Liver (tissue), 9 donors: ENCODE measurements around the gene CTNS. TPM values are rescaled to one million over a fixed set of nuclear protein-coding genes. Genes with fewer than 3 reads are reported as not detected.

Source experiments
- DNase-seq: peaks from one replicate; pipeline ENCODE4 v3.0.0-alpha.2; 2017; ENCODE audit warnings: low spot score
- H3K27ac ChIP-seq, 2 donors: one replicate each; pipeline ENCODE4 v1.7.0; 2013; ENCODE audit warnings: inconsistent platforms in 2 of 2, low read length in 2 of 2, control low read depth in 1 of 2, low read depth in 1 of 2, mild to moderate bottlenecking in 1 of 2
- H3K27me3 ChIP-seq, 4 donors: one replicate each; pipeline versions ENCODE4 v1.6.1 to v1.7.0; 2013; ENCODE audit warnings: low read length in 3 of 4, inconsistent platforms in 1 of 4, mild to moderate bottlenecking in 1 of 4, moderate library complexity in 1 of 4; ENCODE audit not compliant: control insufficient read depth in 4 of 4, insufficient read depth in 4 of 4
- H3K36me3 ChIP-seq, 4 donors: one replicate each; pipeline versions ENCODE4 v1.6.1 to v1.7.0; 2013; ENCODE audit warnings: low read length in 3 of 4, mild to moderate bottlenecking in 3 of 4, low read depth in 1 of 4, moderate library complexity in 1 of 4; ENCODE audit not compliant: control insufficient read depth in 4 of 4, insufficient read depth in 3 of 4
- H3K4me1 ChIP-seq, 4 donors: one replicate each; pipeline versions ENCODE4 v1.6.1 to v1.7.0; 2013; ENCODE audit warnings: low read length in 3 of 4, mild to moderate bottlenecking in 3 of 4, moderate library complexity in 1 of 4; ENCODE audit not compliant: control insufficient read depth in 4 of 4, insufficient read depth in 4 of 4
- H3K4me3 ChIP-seq, 3 donors: one replicate each; pipeline versions ENCODE4 v1.6.1 to v1.7.0; 2013; ENCODE audit warnings: low read length in 3 of 3, control low read depth in 1 of 3, low read depth in 1 of 3, mild to moderate bottlenecking in 1 of 3
- H3K9ac ChIP-seq, 2 donors: one replicate each; pipeline ENCODE4 v1.7.0; 2013; ENCODE audit warnings: low read length in 2 of 2, mild to moderate bottlenecking in 2 of 2, moderate library complexity in 2 of 2, control low read depth in 1 of 2, low read depth in 1 of 2
- H3K9me3 ChIP-seq, 4 donors: one replicate each; pipeline versions ENCODE4 v1.6.1 to v1.7.0; 2013; ENCODE audit warnings: low read length in 3 of 4; ENCODE audit not compliant: control insufficient read depth in 4 of 4
- EGR1 ChIP-seq, 2 donors: IDR thresholded peaks; 2 replicates each; pipeline ENCODE4 v1.6.1; 2016 to 2018; ENCODE audit warnings: antibody characterized with exemption in 2 of 2, low read depth in 2 of 2
- FOXA1 ChIP-seq: IDR thresholded peaks from 2 replicates; pipeline ENCODE4 v1.6.1; 2016; ENCODE audit warnings: antibody characterized with exemption
- FOXA2 ChIP-seq: IDR thresholded peaks from 2 replicates; pipeline ENCODE4 v1.6.1; 2016; ENCODE audit warnings: antibody characterized with exemption
- GABPA ChIP-seq, 2 donors: IDR thresholded peaks in 1 of 2; conservative IDR thresholded peaks in 1 of 2; 2 replicates each; pipeline ENCODE4 v1.6.1; 2016; ENCODE audit warnings: antibody characterized with exemption in 2 of 2, mild to moderate bottlenecking in 1 of 2, moderate library complexity in 1 of 2
- HNF4A ChIP-seq, 2 donors: conservative IDR thresholded peaks; 2 replicates each; pipeline ENCODE4 v1.6.1; 2016; ENCODE audit warnings: antibody characterized with exemption in 2 of 2, mild to moderate bottlenecking in 2 of 2
- HNF4G ChIP-seq: IDR thresholded peaks from 2 replicates; pipeline ENCODE4 v1.6.1; 2016; ENCODE audit warnings: antibody characterized with exemption
- JUND ChIP-seq, 2 donors: IDR thresholded peaks; 2 replicates each; pipeline ENCODE4 v1.6.1; 2016; ENCODE audit warnings: antibody characterized with exemption in 2 of 2
- NR2F2 ChIP-seq: IDR thresholded peaks from 2 replicates; pipeline ENCODE4 v1.6.1; 2016; ENCODE audit warnings: antibody characterized with exemption
- RAD21 ChIP-seq, 2 donors: IDR thresholded peaks; 2 replicates each; pipeline ENCODE4 v1.6.1; 2016; ENCODE audit warnings: antibody characterized with exemption in 2 of 2, mild to moderate bottlenecking in 2 of 2
- RXRA ChIP-seq, 2 donors: IDR thresholded peaks; 2 replicates each; pipeline ENCODE4 v1.6.1; 2017 to 2018; ENCODE audit warnings: antibody characterized with exemption in 2 of 2, mild to moderate bottlenecking in 1 of 2
- SP1 ChIP-seq: IDR thresholded peaks from 2 replicates; pipeline ENCODE4 v1.6.1; 2018; ENCODE audit warnings: antibody characterized with exemption, mild to moderate bottlenecking
- TAF1 ChIP-seq: conservative IDR thresholded peaks from 2 replicates; pipeline ENCODE4 v1.6.1; 2016; ENCODE audit warnings: antibody characterized with exemption, mild to moderate bottlenecking
- WGBS: extraction: QIAGEN DNeasy Blood & Tissue Kit; methylation state at CpG from one replicate; pipeline ENCODE4 v1.1.7; 2013; 5-methylcytosine and 5-hydroxymethylcytosine counted together
- polyA plus RNA-seq, 2 donors: library from polyadenylated mRNA; stranded (reverse) in 1 of 2; unstranded in 1 of 2; fragments of 200-250 nt in 1 of 2; fragments of >200 nt in 1 of 2; fragmentation: Nextera tagmentation in 1 of 2; extraction: Ambion mirVana in 1 of 2; gene quantifications; one replicate each; pipeline versions ENCODE4 v1.2.1 to v1.2.3, GENCODE V29; 2013 to 2015
- total RNA-seq, 2 donors: library from RNA; depleted of rRNA; stranded (reverse); fragments of >200 nt; gene quantifications; one replicate each; pipeline ENCODE4 v1.2.3, GENCODE V29; 2014
- TF ChIP-seq, protein P1 (sequence below): IDR thresholded peaks from 2 replicates; pipeline ENCODE4 v1.6.1; 2016; ENCODE audit warnings: antibody characterized with exemption
- TF ChIP-seq, protein P2 (sequence below): fragments of 150-350 bp; IDR thresholded peaks from 2 replicates; pipeline ENCODE4 v1.5.1; 2017; ENCODE audit warnings: improper control_type of control experiment, low read depth, low read length; ENCODE audit not compliant: missing input control
- TF ChIP-seq, protein P3 (sequence below): IDR thresholded peaks from 2 replicates; pipeline ENCODE4 v1.6.1; 2016; ENCODE audit warnings: antibody characterized with exemption
- TF ChIP-seq, protein P4 (sequence below): IDR thresholded peaks from 2 replicates; pipeline ENCODE4 v1.6.1; 2016; ENCODE audit warnings: antibody characterized with exemption
- donor health status: healthy.
- donor health status: healthy.
- donor health status: healthy.
- donor health status: healthy.
- donor health status: healthy.

CTNS gene
- total and polyA plus RNA-seq, 4 donors = 6.6 to 15.3 (median 9.6) TPM

DNA sequence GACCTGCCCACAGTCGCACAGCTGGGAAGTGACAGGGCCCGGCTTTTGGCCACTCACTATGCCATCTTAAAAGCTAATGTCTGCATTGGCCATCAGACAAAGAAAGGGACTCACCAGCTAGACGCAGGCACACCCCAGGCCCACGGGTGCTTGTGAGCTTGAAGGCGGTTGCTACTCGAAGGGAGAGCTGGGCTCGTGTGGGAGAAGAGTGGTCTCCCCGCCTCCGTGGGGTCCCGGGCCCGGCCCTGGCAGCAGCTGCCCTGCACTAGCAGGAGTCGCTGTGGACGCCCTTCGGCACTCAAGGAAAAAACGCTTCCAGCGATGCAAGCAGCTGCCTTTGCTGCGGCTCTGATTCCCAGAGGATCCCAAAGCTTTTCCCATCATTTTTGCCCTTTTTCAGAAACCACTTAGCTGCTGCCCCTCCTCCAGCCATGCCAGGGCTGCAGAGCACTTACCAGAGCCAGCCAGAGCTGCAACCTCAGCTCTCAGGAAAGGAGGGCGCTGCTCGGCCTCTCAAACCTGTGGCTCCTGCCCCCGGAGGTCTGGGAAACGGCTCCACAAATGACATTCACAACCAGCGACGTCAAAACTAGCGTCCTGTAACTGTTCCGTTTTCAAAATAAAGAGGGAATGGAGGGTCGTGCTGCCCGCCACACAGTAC is 39.6 kb upstream of the CTNS start (continued):
- TF ChIP-seq, protein P1, sequence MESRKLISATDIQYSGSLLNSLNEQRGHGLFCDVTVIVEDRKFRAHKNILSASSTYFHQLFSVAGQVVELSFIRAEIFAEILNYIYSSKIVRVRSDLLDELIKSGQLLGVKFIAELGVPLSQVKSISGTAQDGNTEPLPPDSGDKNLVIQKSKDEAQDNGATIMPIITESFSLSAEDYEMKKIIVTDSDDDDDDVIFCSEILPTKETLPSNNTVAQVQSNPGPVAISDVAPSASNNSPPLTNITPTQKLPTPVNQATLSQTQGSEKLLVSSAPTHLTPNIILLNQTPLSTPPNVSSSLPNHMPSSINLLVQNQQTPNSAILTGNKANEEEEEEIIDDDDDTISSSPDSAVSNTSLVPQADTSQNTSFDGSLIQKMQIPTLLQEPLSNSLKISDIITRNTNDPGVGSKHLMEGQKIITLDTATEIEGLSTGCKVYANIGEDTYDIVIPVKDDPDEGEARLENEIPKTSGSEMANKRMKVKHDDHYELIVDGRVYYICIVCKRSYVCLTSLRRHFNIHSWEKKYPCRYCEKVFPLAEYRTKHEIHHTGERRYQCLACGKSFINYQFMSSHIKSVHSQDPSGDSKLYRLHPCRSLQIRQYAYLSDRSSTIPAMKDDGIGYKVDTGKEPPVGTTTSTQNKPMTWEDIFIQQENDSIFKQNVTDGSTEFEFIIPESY = no peak
- TF ChIP-seq, protein P2, sequence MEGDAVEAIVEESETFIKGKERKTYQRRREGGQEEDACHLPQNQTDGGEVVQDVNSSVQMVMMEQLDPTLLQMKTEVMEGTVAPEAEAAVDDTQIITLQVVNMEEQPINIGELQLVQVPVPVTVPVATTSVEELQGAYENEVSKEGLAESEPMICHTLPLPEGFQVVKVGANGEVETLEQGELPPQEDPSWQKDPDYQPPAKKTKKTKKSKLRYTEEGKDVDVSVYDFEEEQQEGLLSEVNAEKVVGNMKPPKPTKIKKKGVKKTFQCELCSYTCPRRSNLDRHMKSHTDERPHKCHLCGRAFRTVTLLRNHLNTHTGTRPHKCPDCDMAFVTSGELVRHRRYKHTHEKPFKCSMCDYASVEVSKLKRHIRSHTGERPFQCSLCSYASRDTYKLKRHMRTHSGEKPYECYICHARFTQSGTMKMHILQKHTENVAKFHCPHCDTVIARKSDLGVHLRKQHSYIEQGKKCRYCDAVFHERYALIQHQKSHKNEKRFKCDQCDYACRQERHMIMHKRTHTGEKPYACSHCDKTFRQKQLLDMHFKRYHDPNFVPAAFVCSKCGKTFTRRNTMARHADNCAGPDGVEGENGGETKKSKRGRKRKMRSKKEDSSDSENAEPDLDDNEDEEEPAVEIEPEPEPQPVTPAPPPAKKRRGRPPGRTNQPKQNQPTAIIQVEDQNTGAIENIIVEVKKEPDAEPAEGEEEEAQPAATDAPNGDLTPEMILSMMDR = no peak
- no peak for TF ChIP-seq FOXA2

DNA sequence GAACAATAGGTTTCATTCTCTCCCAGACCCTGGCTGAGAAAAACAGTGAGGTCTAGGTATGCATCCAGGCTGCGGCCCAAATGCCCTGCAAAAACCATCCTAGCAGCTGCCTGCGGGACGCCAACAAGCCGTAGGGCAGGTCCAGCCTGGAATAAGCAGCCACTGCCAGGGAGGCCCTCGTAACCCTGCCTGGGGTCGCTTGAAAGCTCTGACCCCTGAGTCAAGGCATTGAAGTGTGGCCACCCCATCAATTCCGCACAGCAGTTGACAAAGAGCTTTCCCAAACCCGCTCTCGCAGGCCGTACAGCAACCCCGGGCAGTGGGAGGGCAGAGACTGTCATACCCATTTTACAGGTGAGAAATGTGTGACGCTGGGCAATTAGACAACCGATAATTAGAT is 38.5 kb upstream of the CTNS start:
- Histone ChIP-seq H3K27ac (no peak overlapping the region), H3K4me3 (no peak overlapping the region), H3K9me3 (no peaks in the 10 kb centered on the region), H3K9ac (no peak overlapping the region), H3K36me3 (peaks cover 2 to 31% (median 6%) of the 10 kb centered on the region in 4 donors), H3K4me1 (no peaks in the 10 kb centered on the region), H3K27me3 (no peaks in the 10 kb centered on the region)
- WGBS = 94% methylated on average over 13 of the region's 13 CpGs
- DNase-seq = no peak
- TF ChIP-seq NR2F2 (no peak), TAF1 (no peak), FOXA2 (no peak), JUND (IDR thresholded peaks at IDR 0.05) (no peak)
- TF ChIP-seq, protein P1 = no peak

DNA sequence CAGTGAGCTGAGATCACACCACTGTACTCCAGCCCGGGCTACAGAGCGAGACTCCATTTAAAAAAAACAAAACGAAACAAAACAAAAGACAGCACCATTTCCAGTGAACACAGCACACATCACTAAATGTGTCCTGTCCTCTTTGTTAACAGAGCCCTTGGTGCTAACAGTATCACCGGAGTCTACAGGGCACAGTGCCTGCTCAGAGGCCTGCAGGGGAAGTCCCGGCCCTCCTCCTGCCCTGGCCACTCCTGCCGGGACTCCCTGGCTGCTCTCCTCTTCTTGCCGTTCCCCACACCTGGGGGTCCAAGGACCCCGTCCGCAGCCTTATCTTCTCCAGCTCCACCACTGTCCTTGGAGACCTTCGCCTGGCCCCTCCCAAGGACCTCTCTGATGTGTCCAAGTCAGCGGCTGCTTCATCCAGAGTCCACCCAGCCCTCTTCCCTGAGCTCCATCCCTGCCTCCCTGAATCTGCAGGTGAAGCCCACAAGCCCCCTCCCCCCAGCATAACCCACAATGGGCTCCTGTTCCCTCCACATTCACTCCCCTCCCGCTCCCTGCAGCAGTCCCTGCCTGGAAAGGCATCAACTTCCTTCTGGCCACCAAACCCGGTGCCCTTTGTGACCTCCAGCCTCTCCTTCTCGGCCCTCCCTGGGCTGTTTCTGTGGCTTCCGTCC is 35.9 kb upstream of the CTNS start:
- no peaks in the 10 kb centered on the region for H3K27me3 ChIP-seq
- no peak overlapping the region for H3K4me3 ChIP-seq
- DNase-seq = no peak
- no peaks in the 10 kb centered on the region for H3K4me1 ChIP-seq
- no peaks in the 10 kb centered on the region for H3K9me3 ChIP-seq
- no peak overlapping the region for H3K27ac ChIP-seq
- 93% methylated on average over 15 of the region's 15 CpGs for WGBS
- no peak overlapping the region for H3K9ac ChIP-seq
- peaks cover 0 to 27% (median 11%) of the 10 kb centered on the region in 4 donors for H3K36me3 ChIP-seq
- TF ChIP-seq, protein P3, sequence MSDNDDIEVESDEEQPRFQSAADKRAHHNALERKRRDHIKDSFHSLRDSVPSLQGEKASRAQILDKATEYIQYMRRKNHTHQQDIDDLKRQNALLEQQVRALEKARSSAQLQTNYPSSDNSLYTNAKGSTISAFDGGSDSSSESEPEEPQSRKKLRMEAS = no peak
- TF ChIP-seq EGR1 (IDR thresholded peaks at IDR 0.05; ENCODE audit: low read depth in 2 of 2) (no peak), FOXA1 (no peak), GABPA (IDR thresholded peaks at IDR 0.05 in 1 of 2, conservative IDR thresholded peaks at IDR 0.05 in 1 of 2) (no peak), SP1 (no peak), HNF4A (conservative IDR thresholded peaks at IDR 0.05) (no peak), RAD21 (IDR thresholded peaks at IDR 0.05) (no peak), HNF4G (no peak), JUND (IDR thresholded peaks at IDR 0.05) (no peak), RXRA (IDR thresholded peaks at IDR 0.05) (no peak), TAF1 (no peak), FOXA2 (no peak)
- TF ChIP-seq, protein P4, sequence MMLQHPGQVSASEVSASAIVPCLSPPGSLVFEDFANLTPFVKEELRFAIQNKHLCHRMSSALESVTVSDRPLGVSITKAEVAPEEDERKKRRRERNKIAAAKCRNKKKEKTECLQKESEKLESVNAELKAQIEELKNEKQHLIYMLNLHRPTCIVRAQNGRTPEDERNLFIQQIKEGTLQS = no peak
- TF ChIP-seq, protein P1 = no peak
- TF ChIP-seq, protein P2 = no peak
